ENCODE measurements around the gene RBPJL. TPM values are rescaled to one million over a fixed set of nuclear protein-coding genes. Genes with fewer than 3 reads are reported as not detected.

RBPJL gene
- total RNA-seq, 1 donor from 2014 or later: 0.18 TPM

- no peak overlapping the region for H3K4me3 Mint-ChIP-seq
- peaks cover 65% of the 10 kb centered on the region for H3K4me1 Mint-ChIP-seq (ENCODE audit: low read depth)
- intact Hi-C loops (cut with micrococcal nuclease): loop anchor here (2.0 kb wide), 1 partner anchor 35 kb away; no protein-coding TSS in a partner anchor
These were observed 47.1 kb downstream of the RBPJL start for GRCh38 chr20:45353746-45354145.

GRCh38 chr20:45354423-45355208, 48.0 kb downstream of the RBPJL start:
- Mint-ChIP-seq H3K4me3 (peak overlapping the region; percentile 75), H3K4me1 (ENCODE audit: low read depth) (peaks cover 73% of the 10 kb centered on the region), H3K36me3 (ENCODE audit: low read depth) (no peaks in the 10 kb centered on the region), H3K9me3 (no peaks in the 10 kb centered on the region), H3K27me3 (ENCODE audit: insufficient read depth) (no peaks in the 10 kb centered on the region), H3K27ac (peak overlapping the region; percentile 91)
- intact Hi-C loops (cut with micrococcal nuclease): loop anchor here (1.0 to 5.0 kb wide), 3 partner anchors 9 to 387 kb away; partner anchors contain the start of genes STK4 and SYS1
- DNase-seq (ENCODE audit: low spot score): no peak

More at GRCh38 chr20:45353746-45354145, 47.1 kb downstream of the RBPJL start:
- Mint-ChIP-seq H3K36me3 (ENCODE audit: low read depth) (no peaks in the 10 kb centered on the region), H3K9me3 (no peaks in the 10 kb centered on the region), H3K27ac (peak overlapping the region; percentile 91), H3K27me3 (ENCODE audit: insufficient read depth) (no peaks in the 10 kb centered on the region)
- no peak for DNase-seq (ENCODE audit: low spot score)

GRCh38 chr20:45355209-45356084, 48.8 kb downstream of the RBPJL start:
- peaks cover 68% of the 10 kb centered on the region for H3K4me1 Mint-ChIP-seq (ENCODE audit: low read depth)
- intact Hi-C loops (cut with micrococcal nuclease): loop anchor here (1.0 to 5.0 kb wide), 3 partner anchors 8 to 388 kb away; partner anchors contain the start of genes STK4 and SYS1
- H3K9me3 Mint-ChIP-seq: no peaks in the 10 kb centered on the region
- DNase-seq (ENCODE audit: low spot score): peak; percentile 14
- H3K36me3 Mint-ChIP-seq (ENCODE audit: low read depth): no peaks in the 10 kb centered on the region
- peak overlapping the region; percentile 91 for H3K27ac Mint-ChIP-seq
- peak overlapping the region; percentile 75 for H3K4me3 Mint-ChIP-seq
- H3K27me3 Mint-ChIP-seq (ENCODE audit: insufficient read depth): no peaks in the 10 kb centered on the region

- DNase-seq (ENCODE audit: low spot score): no peak
- no peaks in the 10 kb centered on the region for H3K36me3 Mint-ChIP-seq (ENCODE audit: low read depth)
- H3K9me3 Mint-ChIP-seq: no peaks in the 10 kb centered on the region
- no peak overlapping the region for H3K4me3 Mint-ChIP-seq
- H3K4me1 Mint-ChIP-seq (ENCODE audit: low read depth): peaks cover 75% of the 10 kb centered on the region
- H3K27ac Mint-ChIP-seq: peak overlapping the region; percentile 31
- intact Hi-C loops (cut with micrococcal nuclease): loop anchor here (5.0 kb wide), 1 partner anchor 391 kb away; the partner anchor contains the start of gene STK4
- no peaks in the 10 kb centered on the region for H3K27me3 Mint-ChIP-seq (ENCODE audit: insufficient read depth)
These were observed 51.8 kb downstream of the RBPJL start for GRCh38 chr20:45358282-45359068.

GRCh38 chr20:45359069-45359405, 52.4 kb downstream of the RBPJL start:
- H3K27me3 Mint-ChIP-seq (ENCODE audit: insufficient read depth): no peaks in the 10 kb centered on the region
- H3K27ac Mint-ChIP-seq: no peak overlapping the region
- intact Hi-C loops (cut with micrococcal nuclease): loop anchor here (5.0 kb wide), 1 partner anchor 392 kb away; the partner anchor contains the start of gene STK4
- no peaks in the 10 kb centered on the region for H3K9me3 Mint-ChIP-seq
- H3K4me3 Mint-ChIP-seq: no peak overlapping the region
- no peaks in the 10 kb centered on the region for H3K36me3 Mint-ChIP-seq (ENCODE audit: low read depth)
- H3K4me1 Mint-ChIP-seq (ENCODE audit: low read depth): peaks cover 75% of the 10 kb centered on the region
- no peak for DNase-seq (ENCODE audit: low spot score)

GRCh38 chr20:45359406-45360148, 52.9 kb downstream of the RBPJL start:
- Mint-ChIP-seq H3K27ac (no peak overlapping the region), H3K4me1 (ENCODE audit: low read depth) (peaks cover 72% of the 10 kb centered on the region)
- intact Hi-C loops (cut with micrococcal nuclease): loop anchor here (5.0 kb wide), 4 partner anchors 392 to 498 kb away; partner anchors contain the start of genes ACOT8, DNTTIP1, STK4 and WFDC3

GRCh38 chr20:45361793-45362192, 55.2 kb downstream of the RBPJL start:
- DNase-seq (ENCODE audit: low spot score): no peak
- Mint-ChIP-seq H3K4me1 (ENCODE audit: low read depth) (peaks cover 69% of the 10 kb centered on the region), H3K36me3 (ENCODE audit: low read depth) (peaks cover 15% of the 10 kb centered on the region), H3K27ac (no peak overlapping the region), H3K4me3 (no peak overlapping the region), H3K27me3 (ENCODE audit: insufficient read depth) (no peaks in the 10 kb centered on the region), H3K9me3 (no peaks in the 10 kb centered on the region)
- intact Hi-C loops (cut with micrococcal nuclease): loop anchor here (2.0 to 5.0 kb wide), 5 partner anchors 45 to 609 kb away; partner anchors contain the start of genes ACOT8, DNTTIP1, WFDC3 and YWHAB

More at GRCh38 chr20:45359406-45360148, 52.9 kb downstream of the RBPJL start:
- no peaks in the 10 kb centered on the region for H3K36me3 Mint-ChIP-seq (ENCODE audit: low read depth)
- DNase-seq (ENCODE audit: low spot score): no peak
- H3K9me3 Mint-ChIP-seq: no peaks in the 10 kb centered on the region
- H3K27me3 Mint-ChIP-seq (ENCODE audit: insufficient read depth): no peaks in the 10 kb centered on the region
- no peak overlapping the region for H3K4me3 Mint-ChIP-seq

GRCh38 chr20:45362804-45363610, 56.4 kb downstream of the RBPJL start, which contains the start of gene SYS1:
Gene SYS1 (plus strand): TSS chr20:45363156. CDS start chr20:45363532, 376 bp downstream.
- intact Hi-C loops (cut with micrococcal nuclease): loop anchor here (1.0 to 5.0 kb wide), 12 partner anchors 8 to 608 kb away; partner anchors contain the start of genes ACOT8, DNTTIP1, PIGT and SDC4
- H3K9me3 Mint-ChIP-seq: no peaks in the 10 kb centered on the region
- H3K4me1 Mint-ChIP-seq (ENCODE audit: low read depth): peaks cover 69% of the 10 kb centered on the region
- peaks cover 25% of the 10 kb centered on the region for H3K36me3 Mint-ChIP-seq (ENCODE audit: low read depth)
- DNase-seq (ENCODE audit: low spot score): peak; percentile 97
- peak within 1 kb of the TSS; percentile 95 for H3K4me3 Mint-ChIP-seq
- H3K27me3 Mint-ChIP-seq (ENCODE audit: insufficient read depth): no peaks in the 10 kb centered on the region
- peak within 1 kb of the TSS; percentile 97 for H3K27ac Mint-ChIP-seq

- no peaks in the 10 kb centered on the region for H3K9me3 Mint-ChIP-seq
- peak overlapping the region; percentile 97 for H3K27ac Mint-ChIP-seq
- intact Hi-C loops (cut with micrococcal nuclease): loop anchor here (1.0 to 5.0 kb wide), 12 partner anchors 9 to 607 kb away; partner anchors contain the start of genes ACOT8, DNTTIP1, PIGT and SDC4
- H3K27me3 Mint-ChIP-seq (ENCODE audit: insufficient read depth): no peaks in the 10 kb centered on the region
- no peak for DNase-seq (ENCODE audit: low spot score)
- peak overlapping the region; percentile 95 for H3K4me3 Mint-ChIP-seq
- H3K4me1 Mint-ChIP-seq (ENCODE audit: low read depth): peaks cover 69% of the 10 kb centered on the region
- peaks cover 31% of the 10 kb centered on the region for H3K36me3 Mint-ChIP-seq (ENCODE audit: low read depth)
These were observed 57.2 kb downstream of the RBPJL start for GRCh38 chr20:45363611-45364492.

- H3K36me3 Mint-ChIP-seq (ENCODE audit: low read depth): peaks cover 34% of the 10 kb centered on the region
- no peak overlapping the region for H3K27ac Mint-ChIP-seq
- no peaks in the 10 kb centered on the region for H3K9me3 Mint-ChIP-seq
- no peak overlapping the region for H3K4me3 Mint-ChIP-seq
- no peaks in the 10 kb centered on the region for H3K27me3 Mint-ChIP-seq (ENCODE audit: insufficient read depth)
- H3K4me1 Mint-ChIP-seq (ENCODE audit: low read depth): peaks cover 59% of the 10 kb centered on the region
- intact Hi-C loops (cut with micrococcal nuclease): no loop called here
- no peak for DNase-seq (ENCODE audit: low spot score)
These were observed 58.9 kb downstream of the RBPJL start for GRCh38 chr20:45365444-45365970.
